Measurements from ENCODE around the gene CA12. TPM values are rescaled to one million over a fixed set of nuclear protein-coding genes. Genes with fewer than 3 reads are reported as not detected.

CA12 gene
- total RNA-seq, 3 donors from 2014 or later: 141 to 645 (median 213) TPM

- TF ChIP-seq CTCF (IDR thresholded peaks at IDR 0.05): no peak
- intact Hi-C loops (cut with DNase I, micrococcal nuclease): loop anchor here in 1 of 2 donors (5.0 kb wide), 1 partner anchor 114 kb away; no protein-coding TSS in a partner anchor
- DNase-seq: no peak
- Histone ChIP-seq H3K36me3 (ENCODE audit: low read depth) (no peaks in the 10 kb centered on the region), H3K4me1 (ENCODE audit: low read depth) (peaks cover 12% of the 10 kb centered on the region), H3K4me3 (no peak overlapping the region), H3K9me3 (no peaks in the 10 kb centered on the region)
- no peak for ATAC-seq
These were observed 19.4 kb upstream of the CA12 start for GRCh38 chr15:63401078-63401477.

GRCh38 chr15:63398456-63398855 lies 16.8 kb upstream of the CA12 start:
- intact Hi-C loops (cut with DNase I, micrococcal nuclease): no loop called here
- Histone ChIP-seq H3K9me3 (no peaks in the 10 kb centered on the region), H3K4me3 (no peak overlapping the region), H3K36me3 (ENCODE audit: low read depth) (no peaks in the 10 kb centered on the region), H3K4me1 (ENCODE audit: low read depth) (peaks cover 13% of the 10 kb centered on the region)
- no peak for TF ChIP-seq CTCF (IDR thresholded peaks at IDR 0.05)
- no peak for DNase-seq
- ATAC-seq: no peak

- ATAC-seq (peak; percentile 96), DNase-seq (peak in 1 of 3 donors; percentile 56)
- no peak overlapping the region for H3K4me3 ChIP-seq
- no peak for TF ChIP-seq CTCF (IDR thresholded peaks at IDR 0.05)
- H3K9me3 ChIP-seq: no peaks in the 10 kb centered on the region
- no peaks in the 10 kb centered on the region for H3K36me3 ChIP-seq (ENCODE audit: low read depth)
- intact Hi-C loops (cut with DNase I, micrococcal nuclease): no loop called here
- peaks cover 29% of the 10 kb centered on the region for H3K4me1 ChIP-seq (ENCODE audit: low read depth)
These were observed 14.7 kb upstream of the CA12 start for GRCh38 chr15:63396152-63396928.

GRCh38 chr15:63395730-63396151 lies 14.1 kb upstream of the CA12 start:
- no peak for TF ChIP-seq CTCF (IDR thresholded peaks at IDR 0.05)
- H3K9me3 ChIP-seq: no peaks in the 10 kb centered on the region
- DNase-seq (no peak), ATAC-seq (no peak)
- no peak overlapping the region for H3K4me3 ChIP-seq
- H3K4me1 ChIP-seq (ENCODE audit: low read depth): peaks cover 33% of the 10 kb centered on the region
- no peaks in the 10 kb centered on the region for H3K36me3 ChIP-seq (ENCODE audit: low read depth)
- intact Hi-C loops (cut with DNase I, micrococcal nuclease): no loop called here

- Histone ChIP-seq H3K4me3 (no peak overlapping the region), H3K9me3 (no peaks in the 10 kb centered on the region), H3K36me3 (ENCODE audit: low read depth) (no peaks in the 10 kb centered on the region), H3K4me1 (ENCODE audit: low read depth) (peaks cover 33% of the 10 kb centered on the region)
- ATAC-seq: no peak
- no peak for TF ChIP-seq CTCF (IDR thresholded peaks at IDR 0.05)
- intact Hi-C loops (cut with DNase I, micrococcal nuclease): no loop called here
- peak in 1 of 3 donors; percentile 55 for DNase-seq
These were observed 10.8 kb upstream of the CA12 start for GRCh38 chr15:63392361-63393009.
